HG02973 (cell line): Measurements from ENCODE around the gene TNIK.

Experiments used
- ATAC-seq: cut with Tn5 transposase; IDR thresholded peaks from one replicate; pipeline ENCODE4 v1.9.1; 2021; ENCODE audit warnings: moderate library complexity; ENCODE audit not compliant: unreplicated experiment

Gene TNIK

DNA sequence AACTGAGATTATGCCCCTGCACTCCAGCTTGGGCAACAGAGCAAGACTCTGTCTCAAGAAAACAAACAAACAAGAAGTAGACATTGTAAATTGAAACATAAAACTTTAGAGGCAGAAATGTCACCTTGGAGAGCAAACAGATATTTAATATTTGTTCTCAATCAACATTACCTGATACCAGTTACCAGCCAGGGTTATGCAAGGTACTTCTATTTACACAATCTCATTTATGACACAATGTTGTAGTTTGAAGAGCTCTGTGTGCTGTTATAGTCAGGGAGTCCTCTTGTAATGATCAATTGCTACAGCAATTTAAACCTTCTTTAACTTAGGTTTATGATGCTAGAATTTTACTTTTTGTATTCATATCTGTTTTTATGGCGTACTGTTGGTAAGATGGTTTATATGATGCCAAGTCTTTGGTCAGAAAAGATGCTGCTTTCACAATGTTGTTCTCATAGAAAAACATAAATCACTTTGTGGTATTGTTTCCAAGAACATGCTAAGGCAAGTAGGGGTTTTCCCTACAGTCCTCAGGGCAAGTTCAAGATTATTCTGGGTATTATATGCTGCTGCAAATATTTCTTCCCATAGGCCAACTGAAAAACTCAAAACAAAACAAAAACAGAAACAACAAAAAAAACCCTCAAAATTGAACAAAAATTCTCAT is 173.5 kb downstream of the TNIK start:
- peak; percentile 45 for ATAC-seq

DNA sequence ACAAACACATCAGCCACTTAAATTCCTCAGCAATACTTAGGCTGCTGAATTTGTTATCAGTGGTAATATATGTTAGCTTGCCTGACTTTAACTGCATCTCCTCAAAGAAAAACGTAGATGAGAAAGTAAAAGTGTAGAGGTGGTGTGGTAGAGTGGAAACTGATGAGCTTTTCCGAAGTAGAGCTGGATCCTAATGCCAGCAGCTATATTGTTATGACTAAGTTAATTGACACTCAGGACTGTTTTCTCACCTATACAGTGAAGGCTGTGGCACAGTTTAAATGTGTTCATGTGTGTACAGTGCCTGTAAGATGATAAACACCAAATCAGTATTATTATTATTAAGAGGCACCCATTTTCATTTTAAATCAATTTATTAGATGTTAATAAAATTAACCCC is 174.9 kb downstream of the TNIK start:
- peak; percentile 43 for ATAC-seq

DNA sequence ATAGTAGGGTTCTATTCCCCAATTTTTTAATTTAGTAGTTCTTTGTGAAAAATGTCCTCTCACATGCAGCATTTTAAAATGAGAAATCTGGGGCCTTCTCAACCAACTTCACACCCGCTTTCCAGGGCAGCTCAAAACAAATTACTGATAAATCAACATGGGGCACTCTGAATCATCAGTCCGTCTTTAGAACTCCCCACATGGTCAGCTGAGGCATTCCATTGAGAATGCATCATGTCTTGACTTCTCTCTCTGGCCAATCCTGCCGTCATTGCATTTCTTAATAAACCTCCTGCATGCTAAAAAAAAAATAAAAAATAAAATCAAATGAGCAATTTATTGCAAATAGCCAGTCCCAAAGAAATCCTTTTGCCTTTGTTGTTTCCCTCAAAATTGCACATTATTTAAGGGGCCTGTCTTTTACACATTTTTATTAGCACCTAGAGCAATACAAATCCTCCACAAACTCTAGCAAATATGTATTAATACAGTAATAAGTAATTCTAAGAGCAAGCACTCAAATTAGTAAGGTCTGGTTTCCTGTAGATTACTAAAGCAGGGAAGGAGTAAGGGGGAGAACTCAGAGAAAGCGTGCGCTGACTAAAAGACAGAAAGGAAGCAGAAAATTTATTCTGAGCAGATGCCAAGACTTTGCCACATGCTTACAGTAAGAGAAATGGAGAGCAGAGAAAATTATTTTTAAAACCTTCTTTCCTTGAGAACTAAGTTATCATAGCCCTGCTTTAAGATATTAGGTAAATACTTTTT is 175.7 kb downstream of the TNIK start:
- peak; percentile 51 for ATAC-seq

DNA sequence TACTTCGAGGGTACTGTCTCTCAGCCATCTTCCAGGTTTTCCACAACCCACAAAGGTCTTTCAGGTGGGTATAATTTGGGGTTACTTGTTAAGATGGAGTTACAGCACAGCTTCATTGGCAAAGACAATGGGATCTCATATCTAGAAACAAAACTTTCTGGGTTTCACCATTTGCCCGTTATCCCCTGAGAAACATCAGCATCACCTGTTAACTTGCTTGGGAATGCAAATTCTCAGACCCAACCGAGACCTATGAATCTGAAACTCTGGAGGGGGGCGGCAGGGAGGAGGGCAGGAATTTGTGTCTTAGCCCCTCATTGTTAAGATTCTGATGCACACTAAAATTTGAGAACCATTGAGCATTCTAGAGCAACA is 176.4 kb downstream of the TNIK start:
- no peak for ATAC-seq

DNA sequence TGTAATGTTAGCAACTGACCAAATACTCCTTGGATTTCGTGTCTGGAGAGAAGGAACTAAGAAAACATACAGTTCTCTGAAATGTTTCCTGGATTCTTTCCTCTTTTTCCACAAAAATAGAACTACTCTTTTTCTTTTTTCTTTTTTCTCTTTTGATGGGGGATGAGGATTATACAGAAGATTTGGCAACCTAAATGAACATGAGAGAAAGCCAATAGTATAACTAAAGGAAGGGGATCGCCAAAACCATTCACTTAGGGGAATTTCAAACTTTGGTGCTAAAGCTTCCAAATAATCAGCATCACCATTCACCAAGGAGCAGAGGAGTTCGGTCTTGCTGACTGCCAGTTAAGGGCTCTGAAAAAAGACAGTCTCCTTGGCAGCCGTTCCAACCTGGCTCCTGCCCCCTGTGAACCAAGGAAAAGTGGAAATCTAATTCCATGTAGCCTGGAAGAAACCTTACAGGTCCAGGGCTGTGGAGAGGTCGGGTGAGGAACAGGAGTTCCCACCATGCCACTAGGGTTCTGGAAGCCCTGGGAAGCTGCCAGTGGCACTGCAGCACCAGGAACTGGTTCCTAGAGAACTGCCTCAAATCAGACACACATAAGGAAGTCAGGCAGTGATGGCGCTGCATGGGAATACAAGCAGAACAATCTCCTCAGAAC is 176.9 kb downstream of the TNIK start:
- no peak for ATAC-seq

DNA sequence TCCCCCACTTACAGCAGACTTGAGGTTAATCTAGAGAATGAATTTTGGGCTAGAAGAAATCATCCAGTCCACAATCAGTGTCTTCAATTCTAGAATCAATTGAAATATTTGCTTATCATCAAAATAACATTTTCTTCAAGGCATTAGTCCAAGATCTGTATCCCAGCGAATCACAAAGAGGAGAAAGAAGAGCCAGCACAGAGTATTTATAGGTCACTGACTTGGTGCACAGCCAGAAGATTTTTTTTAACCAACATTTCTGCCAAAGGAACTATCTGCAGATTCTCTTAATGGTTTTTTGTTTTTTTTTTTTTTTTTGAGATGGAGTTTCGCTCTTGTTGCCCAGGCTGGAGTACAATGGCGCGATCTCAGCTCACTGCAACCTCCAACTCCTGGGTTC is 178.2 kb downstream of the TNIK start:
- no peak for ATAC-seq

DNA sequence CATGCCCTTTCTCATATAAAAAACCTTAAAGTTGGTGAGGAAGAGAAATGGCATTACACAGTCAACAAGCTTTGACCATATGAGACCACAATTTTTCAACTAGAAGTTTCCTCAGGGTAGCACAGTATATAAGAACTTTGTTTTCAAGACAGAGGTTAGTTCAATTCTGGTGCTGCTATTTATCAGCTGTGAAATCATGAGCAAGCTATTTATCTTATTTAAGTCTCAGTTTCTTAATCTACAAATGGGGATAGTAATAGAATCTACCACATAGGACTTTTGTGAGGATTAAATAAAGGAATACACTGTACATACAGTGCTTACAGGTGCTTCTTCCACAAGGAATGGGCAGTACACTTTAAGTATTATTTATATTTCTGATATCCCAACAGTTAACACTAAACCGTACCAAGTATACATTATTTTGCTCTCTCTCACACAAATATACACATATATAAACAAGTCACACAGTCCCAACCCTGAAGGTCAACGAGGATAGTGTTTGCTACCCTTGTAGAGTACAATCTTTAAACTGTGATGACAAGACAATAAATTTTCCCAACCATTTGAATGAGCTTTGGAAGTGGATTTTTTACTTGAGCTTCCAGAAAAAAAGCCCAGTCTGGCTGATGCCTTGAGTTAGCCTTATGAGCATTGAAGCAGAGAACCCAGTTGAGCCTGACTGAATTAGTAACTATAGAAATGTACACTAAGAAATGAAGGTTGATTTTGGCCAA is 178.8 kb downstream of the TNIK start:
- ATAC-seq: no peak

DNA sequence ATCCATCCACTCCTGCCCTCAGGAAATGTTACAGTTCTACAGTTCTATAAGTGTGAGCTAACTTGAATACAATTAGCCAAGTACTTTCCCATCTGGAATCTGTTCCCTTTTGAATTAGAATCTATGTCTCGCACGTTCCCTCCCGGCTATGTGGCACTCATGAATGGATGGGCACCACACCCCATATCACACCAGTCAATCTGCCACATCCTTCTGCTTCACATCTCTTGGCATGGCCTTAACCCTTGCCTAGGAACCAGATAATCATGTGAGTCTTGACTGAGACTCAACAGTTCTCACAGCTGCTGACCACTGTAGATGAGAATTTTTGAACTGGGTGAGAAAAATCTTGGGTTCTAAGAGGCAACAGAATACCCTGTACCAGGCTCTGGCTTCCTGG is 180.2 kb downstream of the TNIK start:
- ATAC-seq: no peak

DNA sequence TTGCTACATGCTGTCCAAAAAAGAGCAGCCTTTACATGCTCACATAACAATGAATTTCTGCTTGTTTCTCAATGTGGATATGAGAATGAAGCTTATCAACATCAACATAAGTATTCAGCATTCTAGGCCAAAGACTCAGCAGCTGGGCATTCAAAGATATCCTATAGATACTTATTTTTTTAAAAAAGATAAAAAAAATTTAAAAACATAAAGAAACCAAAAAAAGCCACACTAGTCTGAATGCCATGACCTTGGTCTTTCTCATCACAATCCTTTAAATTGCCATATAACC is 182.0 kb downstream of the TNIK start:
- ATAC-seq: no peak

DNA sequence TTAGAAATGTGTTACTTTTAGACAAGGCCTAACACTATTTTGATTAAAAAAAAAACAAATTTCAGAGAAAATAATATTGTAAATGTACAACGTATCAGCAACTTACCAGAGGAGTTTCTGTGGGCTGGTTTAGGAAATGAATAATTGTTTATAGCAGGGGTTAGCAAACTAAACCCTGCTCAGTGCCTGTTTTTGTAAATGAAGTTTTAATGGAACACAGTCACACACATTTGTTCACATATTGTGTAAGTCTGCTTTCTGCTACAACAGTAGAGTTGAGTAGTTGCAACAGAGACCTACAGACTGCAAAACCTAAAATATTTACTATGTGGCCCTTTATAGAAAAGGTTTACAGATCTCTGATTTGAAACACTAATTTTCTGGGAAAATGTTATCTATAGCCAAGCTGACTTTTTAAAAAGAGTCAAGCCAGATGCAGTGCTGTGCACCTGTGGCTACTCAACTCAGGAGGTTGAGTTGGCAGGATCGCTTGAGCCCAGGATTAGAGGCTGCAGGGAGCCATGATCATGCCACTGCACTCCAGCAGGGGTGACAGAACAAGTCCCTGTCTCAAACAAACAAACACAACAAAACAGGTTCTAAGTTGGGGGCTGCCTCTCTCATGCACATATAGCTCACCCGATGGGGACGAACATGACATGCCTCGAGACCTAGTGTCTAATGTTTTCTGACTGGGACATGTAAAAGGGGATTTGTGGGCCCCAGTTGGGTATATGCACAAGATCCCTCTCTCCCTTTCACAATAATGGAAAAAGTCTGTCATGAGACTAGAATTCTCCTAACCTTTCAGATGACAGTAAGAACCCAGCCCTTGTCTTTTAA is 182.5 kb downstream of the TNIK start:
- no peak for ATAC-seq

DNA sequence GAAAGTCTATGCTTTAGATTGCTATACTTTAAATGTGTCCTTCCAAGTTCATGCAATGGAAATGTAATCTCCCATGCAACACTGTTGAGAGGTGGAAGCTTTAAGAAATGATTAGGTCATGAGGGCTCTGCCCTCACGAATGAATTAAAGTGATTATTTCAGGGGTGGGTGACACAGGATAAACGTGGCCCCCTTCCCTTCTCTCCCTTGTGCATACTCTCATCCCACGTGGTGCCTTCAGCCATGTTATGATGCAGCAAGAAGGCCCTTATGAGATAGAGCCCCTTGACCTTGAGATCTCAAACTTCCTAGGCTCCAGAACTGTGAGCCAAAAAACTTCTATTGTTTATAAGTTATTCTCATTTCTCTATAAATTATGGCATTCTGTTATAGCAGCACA is 183.3 kb downstream of the TNIK start:
- no peak for ATAC-seq

DNA sequence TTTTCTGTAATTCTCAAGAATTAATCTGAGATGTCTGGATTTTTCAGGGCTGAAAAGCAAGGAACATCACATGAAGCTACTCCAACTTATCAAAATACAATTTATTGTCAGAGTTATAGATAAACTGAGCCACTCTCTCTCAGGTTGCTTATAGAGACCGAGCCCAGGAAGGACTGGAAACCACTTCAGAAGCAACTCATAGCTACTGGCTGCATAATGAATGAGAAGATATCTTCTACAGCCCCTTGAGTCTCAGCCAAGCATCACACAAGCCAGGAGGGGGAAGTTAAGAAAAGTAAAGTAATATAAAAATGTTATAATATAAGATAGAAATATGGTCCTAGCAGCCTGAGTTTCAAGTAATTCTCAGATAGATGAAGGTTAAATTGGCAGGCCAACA is 186.0 kb downstream of the TNIK start:
- ATAC-seq: no peak

DNA sequence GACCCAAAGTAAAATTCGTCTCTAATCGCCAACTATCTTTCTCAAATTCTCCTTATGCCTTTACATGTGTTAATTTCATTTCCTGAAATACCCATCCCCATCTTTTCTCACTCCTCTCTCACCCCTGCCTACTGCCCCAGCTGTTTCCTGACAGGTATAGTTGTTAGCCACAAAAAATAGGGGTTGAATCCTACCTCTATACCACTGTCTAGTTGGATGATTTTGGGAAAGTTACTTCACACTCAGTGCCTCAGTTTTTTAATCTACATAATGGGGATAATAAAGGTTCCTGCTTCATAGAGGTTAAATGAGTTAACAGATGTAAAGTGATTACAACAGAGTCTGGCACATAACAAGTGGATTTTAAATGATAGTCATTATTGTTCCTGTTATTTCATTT is 189.7 kb downstream of the TNIK start:
- no peak for ATAC-seq

DNA sequence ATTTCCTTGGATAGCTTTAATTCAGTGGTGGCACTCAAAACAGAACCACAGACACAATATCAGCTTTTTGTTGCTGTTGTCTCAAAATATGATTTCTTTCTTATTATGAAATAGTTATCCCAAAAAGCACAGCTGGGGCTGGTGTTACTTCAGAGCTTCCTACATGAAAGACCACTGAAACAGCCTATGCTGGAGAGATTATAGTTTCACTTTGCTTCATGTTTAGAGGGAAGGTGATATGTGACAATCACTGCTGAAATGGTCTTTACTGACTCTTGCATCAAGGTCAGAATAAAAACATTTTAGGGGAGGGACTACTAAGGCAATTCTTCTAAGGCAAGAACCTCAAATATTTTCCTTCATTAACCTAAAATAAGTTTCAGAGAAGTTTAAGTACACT is 190.7 kb downstream of the TNIK start:
- no peak for ATAC-seq

DNA sequence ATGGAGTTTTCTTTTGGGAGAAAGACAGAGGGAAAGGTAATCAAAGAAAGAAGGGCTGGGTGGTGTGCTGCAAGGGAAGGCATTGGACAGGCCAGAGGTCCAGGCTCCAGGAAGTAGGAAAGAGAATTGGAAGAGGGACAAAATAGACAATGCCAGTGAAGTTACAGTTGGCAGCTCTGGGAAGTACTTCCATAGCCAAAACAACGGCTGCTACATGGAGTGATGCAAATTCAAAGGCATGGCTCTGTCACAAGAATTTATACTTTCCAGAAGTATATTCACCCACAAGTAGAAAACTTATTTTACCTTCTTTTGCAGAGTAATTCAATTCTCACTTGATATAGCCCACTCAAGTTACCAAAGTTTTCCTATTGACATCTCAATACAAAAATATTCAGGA is 191.5 kb downstream of the TNIK start:
- no peak for ATAC-seq

DNA sequence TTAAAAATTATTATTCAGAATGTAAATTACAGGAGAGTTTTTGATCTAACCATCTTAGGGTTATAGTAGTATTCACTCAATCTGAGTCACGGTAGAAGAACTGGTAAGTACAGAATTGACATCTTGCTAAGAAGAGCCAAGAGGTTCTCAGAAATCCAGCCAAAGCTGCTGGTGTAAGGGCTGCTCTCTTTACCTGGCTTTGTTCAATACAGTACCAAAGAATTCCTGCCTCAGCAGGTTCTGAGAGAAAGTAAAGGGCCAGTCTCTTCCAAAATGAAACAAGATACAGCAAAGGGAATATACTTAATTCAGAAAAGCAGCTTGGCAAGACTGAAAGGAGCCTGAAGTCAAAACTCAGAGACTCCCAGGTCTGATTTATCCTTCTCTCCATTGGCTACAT is 193.1 kb downstream of the TNIK start:
- ATAC-seq: no peak

DNA sequence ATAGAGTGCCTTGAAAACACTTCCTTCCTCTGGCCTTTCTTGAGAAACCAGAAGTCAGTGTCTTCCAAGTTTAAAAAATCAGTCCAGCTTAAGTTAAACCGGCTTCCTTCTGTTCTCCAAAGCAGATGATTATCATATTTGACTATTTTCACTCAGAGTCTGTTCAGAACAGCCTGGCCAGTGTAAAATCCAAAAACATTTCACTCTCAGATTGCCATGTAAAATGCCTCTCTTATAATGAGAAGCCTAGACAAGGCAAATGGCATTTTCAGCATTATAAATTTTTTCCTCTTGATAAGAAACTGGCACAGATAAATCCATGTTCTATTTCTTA is 193.5 kb downstream of the TNIK start:
- ATAC-seq: no peak

DNA sequence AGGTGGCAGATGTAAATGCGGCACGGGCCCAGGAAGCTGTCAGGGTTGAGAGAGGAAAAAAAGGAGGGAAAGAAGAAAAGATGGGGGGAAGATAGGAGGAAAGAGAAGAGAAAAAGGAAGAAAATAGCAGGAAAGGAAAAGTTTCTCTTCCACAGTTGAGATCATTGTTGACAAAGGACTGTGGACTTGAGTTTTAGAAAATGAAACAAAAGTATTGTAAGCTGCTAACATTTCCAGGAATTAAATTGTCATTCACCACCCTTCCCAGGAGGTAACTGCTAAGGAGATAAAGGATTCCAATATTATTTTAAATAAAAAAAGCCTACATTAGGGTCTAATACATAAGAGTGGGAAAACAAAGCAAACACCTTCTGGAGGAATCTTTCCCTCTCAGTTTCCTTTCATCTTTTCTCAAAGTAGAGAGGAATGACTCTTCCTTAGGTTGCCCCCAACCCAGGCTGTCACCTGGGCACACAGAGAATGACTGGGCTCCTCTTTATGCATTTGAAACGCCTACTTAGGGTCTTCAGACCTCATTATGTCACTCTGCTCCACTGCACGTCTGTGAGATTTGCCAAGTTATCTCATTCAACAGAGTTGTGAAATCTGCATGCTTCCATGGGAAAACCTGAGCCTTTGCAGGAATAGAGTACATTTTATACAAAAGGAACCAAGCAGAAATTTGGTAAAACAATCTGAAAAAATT is 194.0 kb downstream of the TNIK start:
- no peak for ATAC-seq

DNA sequence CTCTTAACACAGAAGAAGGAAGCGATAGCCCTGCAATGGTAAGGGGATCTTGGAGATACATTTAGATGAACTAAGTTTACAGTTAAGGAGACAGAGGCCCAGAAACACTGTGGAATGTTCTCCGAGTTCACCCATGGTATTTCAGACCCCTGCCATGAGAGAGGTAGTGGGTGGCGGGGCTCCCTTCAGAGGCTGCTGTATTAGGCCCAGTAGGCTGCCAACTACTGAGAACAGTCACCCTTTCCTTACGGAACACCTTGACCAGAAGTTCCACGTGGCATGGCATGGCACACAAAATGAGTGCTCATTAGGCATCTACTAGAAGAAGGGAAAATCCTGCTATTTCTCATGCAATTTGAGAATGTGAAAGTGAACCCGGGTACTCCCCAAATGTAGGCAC is 195.4 kb downstream of the TNIK start:
- ATAC-seq: no peak

DNA sequence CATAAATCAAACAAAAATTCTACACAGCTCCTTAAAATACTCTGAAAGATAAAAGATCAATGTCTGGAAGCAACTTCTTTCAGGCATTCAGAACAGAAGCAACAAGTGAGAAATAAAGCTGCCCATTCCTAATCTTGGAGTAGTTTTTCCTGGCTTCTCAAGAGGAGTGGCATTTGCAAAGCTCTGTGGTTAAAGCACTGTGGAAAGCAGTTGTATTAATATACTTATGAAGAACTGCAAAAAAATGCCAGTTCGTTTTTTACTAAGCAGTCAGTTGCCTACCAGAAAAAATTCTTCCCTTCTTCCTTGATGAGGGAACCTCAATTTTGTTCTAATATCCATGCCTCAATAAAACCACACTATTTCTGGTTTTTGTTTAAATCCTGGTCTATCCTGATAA is 197.8 kb downstream of the TNIK start:
- ATAC-seq: no peak
